ENCODE measurements around the gene RSPH10B2. TPM values are rescaled to one million over a fixed set of nuclear protein-coding genes. Genes with fewer than 3 reads are reported as not detected.
"Not testable (repeated sequence)": the region's sequence is repeated elsewhere in the genome, so short reads cannot be mapped to it uniquely, and the experiment has no call there.

The RSPH10B2 gene
- total and polyA plus RNA-seq, 2 donors from 2014 or later = 0.22 TPM; not detected in 1

DNA sequence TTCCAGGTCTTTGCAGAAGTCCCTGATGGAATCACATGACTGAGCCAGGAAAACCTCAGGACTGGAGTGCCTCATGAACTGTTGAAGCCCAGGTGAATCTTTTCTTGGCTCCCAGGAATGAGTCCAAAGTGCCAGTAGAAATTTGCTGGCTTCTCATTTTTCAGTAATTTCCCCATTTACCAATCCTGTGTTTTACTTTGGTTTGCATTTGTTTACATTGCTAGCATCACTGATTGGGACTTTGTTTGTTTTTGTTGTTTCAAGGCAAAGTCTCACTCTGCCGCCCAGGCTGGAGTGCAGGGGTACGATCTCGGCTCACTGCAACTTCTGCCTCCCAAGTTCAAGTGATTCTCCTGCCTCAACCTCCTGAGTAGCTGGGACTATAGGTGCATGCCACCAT is 45.6 kb upstream of the RSPH10B2 start:
- Histone ChIP-seq H3K4me3 (ENCODE audit: low read length in 3 of 3) (no peak overlapping the region), H3K9me3 (ENCODE audit: control insufficient read depth in 2 of 3, insufficient read depth in 1 of 3, low read length in 3 of 3) (peaks cover 0 to 4% (median 0%) of the 10 kb centered on the region in 3 donors), H3K27me3 (ENCODE audit: control insufficient read depth, insufficient read depth, low read length) (no peaks in the 10 kb centered on the region), H3K9ac (ENCODE audit: low read length in 3 of 3) (no peak overlapping the region), H3K4me1 (ENCODE audit: control insufficient read depth in 2 of 3, insufficient read depth in 2 of 3, low read depth in 1 of 3, low read length in 3 of 3) (peaks cover 0 to 12% (median 6%) of the 10 kb centered on the region in 3 donors), H3K27ac (ENCODE audit: low read depth in 2 of 2, low read length in 2 of 2) (no peak overlapping the region), H3K36me3 (ENCODE audit: control insufficient read depth in 2 of 3, insufficient read depth in 3 of 3, low read length in 3 of 3) (peaks cover 7 to 10% (median 10%) of the 10 kb centered on the region in 3 donors)
- no peak for FAIRE-seq
- TF ChIP-seq CTCF (IDR thresholded peaks at IDR 0.05; ENCODE audit: borderline replicate concordance, extremely low read depth, insufficient read depth) = no peak
- no peak for DNase-seq
- intact Hi-C loops (cut with DNase I) = no loop called here

- no peak overlapping the region for H3K9ac ChIP-seq (ENCODE audit: low read length in 3 of 3)
- no peak for TF ChIP-seq CTCF (IDR thresholded peaks at IDR 0.05; ENCODE audit: borderline replicate concordance, extremely low read depth, insufficient read depth)
- no peak overlapping the region for H3K4me3 ChIP-seq (ENCODE audit: low read length in 3 of 3)
- no peaks in the 10 kb centered on the region for H3K27me3 ChIP-seq (ENCODE audit: control insufficient read depth, insufficient read depth, low read length)
- intact Hi-C loops (cut with DNase I) = no loop called here
- peaks cover 0 to 4% (median 2%) of the 10 kb centered on the region in 3 donors for H3K36me3 ChIP-seq (ENCODE audit: control insufficient read depth in 2 of 3, insufficient read depth in 3 of 3, low read length in 3 of 3)
- FAIRE-seq (no peak), DNase-seq (no peak)
- peaks cover 0 to 6% (median 5%) of the 10 kb centered on the region in 3 donors for H3K4me1 ChIP-seq (ENCODE audit: control insufficient read depth in 2 of 3, insufficient read depth in 2 of 3, low read depth in 1 of 3, low read length in 3 of 3)
- no peaks in the 10 kb centered on the region for H3K9me3 ChIP-seq (ENCODE audit: control insufficient read depth in 2 of 3, insufficient read depth in 1 of 3, low read length in 3 of 3)
- H3K27ac ChIP-seq (ENCODE audit: low read depth in 2 of 2, low read length in 2 of 2) = no peak overlapping the region
Observed at GRCh38 chr7:6709808-6710207, 44.1 kb upstream of the RSPH10B2 start.

GRCh38 chr7:6714360-6714759 is 39.5 kb upstream of the RSPH10B2 start:
- Histone ChIP-seq H3K9ac (ENCODE audit: low read length in 3 of 3) (no peak overlapping the region), H3K36me3 (ENCODE audit: control insufficient read depth in 2 of 3, insufficient read depth in 3 of 3, low read length in 3 of 3) (no peaks in the 10 kb centered on the region), H3K27ac (ENCODE audit: low read depth in 2 of 2, low read length in 2 of 2) (no peak overlapping the region), H3K4me1 (ENCODE audit: control insufficient read depth in 2 of 3, insufficient read depth in 2 of 3, low read depth in 1 of 3, low read length in 3 of 3) (no peaks in the 10 kb centered on the region), H3K9me3 (ENCODE audit: control insufficient read depth in 2 of 3, insufficient read depth in 1 of 3, low read length in 3 of 3) (no peaks in the 10 kb centered on the region), H3K27me3 (ENCODE audit: control insufficient read depth, insufficient read depth, low read length) (no peaks in the 10 kb centered on the region), H3K4me3 (ENCODE audit: low read length in 3 of 3) (no peak overlapping the region)
- intact Hi-C loops (cut with DNase I) = no loop called here
- DNase-seq (no peak), FAIRE-seq (no peak)
- TF ChIP-seq CTCF (IDR thresholded peaks at IDR 0.05; ENCODE audit: borderline replicate concordance, extremely low read depth, insufficient read depth) = no peak

GRCh38 chr7:6715898-6716297 is 38.0 kb upstream of the RSPH10B2 start:
- H3K4me3 ChIP-seq (ENCODE audit: low read length in 3 of 3); H3K36me3 ChIP-seq (ENCODE audit: control insufficient read depth in 2 of 3, insufficient read depth in 3 of 3, low read length in 3 of 3); FAIRE-seq; intact Hi-C loops (cut with DNase I); H3K27me3 ChIP-seq (ENCODE audit: control insufficient read depth, insufficient read depth, low read length); H3K9ac ChIP-seq (ENCODE audit: low read length in 3 of 3); H3K9me3 ChIP-seq (ENCODE audit: control insufficient read depth in 2 of 3, insufficient read depth in 1 of 3, low read length in 3 of 3); H3K27ac ChIP-seq (ENCODE audit: low read depth in 2 of 2, low read length in 2 of 2); H3K4me1 ChIP-seq (ENCODE audit: control insufficient read depth in 2 of 3, insufficient read depth in 2 of 3, low read depth in 1 of 3, low read length in 3 of 3); DNase-seq: not testable (repeated sequence)
